ENCODE measurements around the gene KRT80. TPM values are rescaled to one million over a fixed set of nuclear protein-coding genes. Genes with fewer than 3 reads are reported as not detected.
A peak's percentile ranks its signal among the peaks of the same experiment; 100 is the strongest.

KRT80 gene
- total RNA-seq, 1 experiment from 2014 or later: 8.8 TPM

GRCh38 chr12:52233462-52234207 is 41.8 kb upstream of the KRT80 start:
- POLR2A ChIA-PET: no interaction called here
- Histone ChIP-seq H3K4me1 (ENCODE audit: control insufficient read depth in 1 of 2, insufficient read depth in 2 of 2, low read length in 2 of 2) (peaks cover 26 to 100% of the 10 kb centered on the region in 2 experiments), H3K4me3 (replicated peaks in 1 of 2; ENCODE audit: low read depth in 1 of 2, low read length in 2 of 2) (peak overlapping the region; percentile 21 to 39; a peak in 3 of 4 replicates), H3K4me2 (ENCODE audit: low read length) (peak overlapping the region; percentile 71), H3K79me2 (ENCODE audit: insufficient read depth, low read length) (no peaks in the 10 kb centered on the region), H3K9me3 (ENCODE audit: control insufficient read depth in 1 of 2, insufficient read depth in 1 of 2, low read depth in 1 of 2, low read length in 2 of 2) (no peaks in the 10 kb centered on the region), H3K9me2 (ENCODE audit: insufficient read depth) (no peaks in the 10 kb centered on the region), H3K9ac (ENCODE audit: low read length) (peak overlapping the region; percentile 57), H3K27me3 (ENCODE audit: insufficient read depth, low read length) (no peaks in the 10 kb centered on the region), H4K20me1 (ENCODE audit: insufficient read depth) (no peaks in the 10 kb centered on the region), H2AFZ (ENCODE audit: low read depth, low read length, poor library complexity, severe bottlenecking) (no peak overlapping the region), H3K36me3 (ENCODE audit: control insufficient read depth in 1 of 2, insufficient read depth in 2 of 2, low read length in 2 of 2) (no peaks in the 10 kb centered on the region), H3K27ac (ENCODE audit: low read depth, low read length) (no peak overlapping the region; the same call in 1 of the 2 replicates)
- TF ChIP-seq SP1 (IDR thresholded peaks at IDR 0.05; ENCODE audit: low read depth): no peak
- TF ChIP-seq POLR2A (IDR thresholded peaks at IDR 0.05; ENCODE audit: borderline replicate concordance, extremely low read depth, insufficient read depth, insufficient read length): no peak
- TF ChIP-seq EGR1 (IDR thresholded peaks at IDR 0.05; ENCODE audit: low read depth): no peak
- no peak for TF ChIP-seq SRF (IDR thresholded peaks at IDR 0.05; ENCODE audit: low read depth)
- no peak for DNase-seq (ENCODE audit: low read depth, low spot score)
- ATAC-seq: no peak
- BruUV-seq (replicated peaks): no TSS peak
- CTCF ChIA-PET: no interaction called here
- RAD21 ChIA-PET (ENCODE audit: low non-redundant PET in 1 of 2, low total read pairs in 2 of 2, uncharacterized antibody in 2 of 2, unreplicated experiment in 2 of 2): no interaction called here
- intact Hi-C loops (cut with micrococcal nuclease): no loop called here

- H2AFZ ChIP-seq (ENCODE audit: low read depth, low read length, poor library complexity, severe bottlenecking): no peak within 1 kb of the TSS
- ChIA-PET POLR2A (no interaction called here), RAD21 (ENCODE audit: low non-redundant PET in 1 of 2, low total read pairs in 2 of 2, uncharacterized antibody in 2 of 2, unreplicated experiment in 2 of 2) (no interaction called here), CTCF (no interaction called here)
- H4K20me1 ChIP-seq (ENCODE audit: insufficient read depth): no peaks in the 10 kb centered on the region
- no peaks in the 10 kb centered on the region for H3K9me2 ChIP-seq (ENCODE audit: insufficient read depth)
- H3K27me3 ChIP-seq (ENCODE audit: insufficient read depth, low read length): no peaks in the 10 kb centered on the region
- H3K79me2 ChIP-seq (ENCODE audit: insufficient read depth, low read length): no peaks in the 10 kb centered on the region
- H3K4me1 ChIP-seq (ENCODE audit: control insufficient read depth in 1 of 2, insufficient read depth in 2 of 2, low read length in 2 of 2): peaks cover 30 to 99% of the 10 kb centered on the region in 2 experiments
- intact Hi-C loops (cut with micrococcal nuclease): no loop called here
- H3K27ac ChIP-seq (ENCODE audit: low read depth, low read length): no peak within 1 kb of the TSS; the same call in 1 of the 2 replicates
- H3K4me3 ChIP-seq (replicated peaks in 1 of 2; ENCODE audit: low read depth in 1 of 2, low read length in 2 of 2): peak within 1 kb of the TSS; percentile 22 to 39
- peak within 1 kb of the TSS; percentile 71 for H3K4me2 ChIP-seq (ENCODE audit: low read length)
- no peaks in the 10 kb centered on the region for H3K9me3 ChIP-seq (ENCODE audit: control insufficient read depth in 1 of 2, insufficient read depth in 1 of 2, low read depth in 1 of 2, low read length in 2 of 2)
- BruUV-seq (replicated peaks): no TSS peak
- peak within 1 kb of the TSS; percentile 57 for H3K9ac ChIP-seq (ENCODE audit: low read length)
- DNase-seq (ENCODE audit: low read depth, low spot score) (no peak), ATAC-seq (peak; percentile 39)
- no peaks in the 10 kb centered on the region for H3K36me3 ChIP-seq (ENCODE audit: control insufficient read depth in 1 of 2, insufficient read depth in 2 of 2, low read length in 2 of 2)
- TF ChIP-seq MAX (IDR thresholded peaks at IDR 0.05): no peak
- TF ChIP-seq RAD21 (IDR thresholded peaks at IDR 0.05; ENCODE audit: low read depth): peak; percentile 32
- TF ChIP-seq EZH2phosphoT487 (IDR thresholded peaks at IDR 0.05; ENCODE audit: borderline replicate concordance): no peak
- TF ChIP-seq ELF1 (IDR thresholded peaks at IDR 0.05; ENCODE audit: borderline replicate concordance, low read depth): no peak
- peak in 1 of 3 experiments; percentile 20; a peak in 1 of 6 replicates for TF ChIP-seq CTCF (IDR thresholded peaks at IDR 0.05 in 2 of 3, conservative IDR thresholded peaks at IDR 0.05 in 1 of 3; ENCODE audit: borderline replicate concordance in 1 of 3, insufficient read depth in 1 of 3, low read depth in 2 of 3, low read length in 2 of 3)
- no peak for TF ChIP-seq ZFX (IDR thresholded peaks at IDR 0.05)
- TF ChIP-seq JUND (IDR thresholded peaks at IDR 0.05): no peak
- TF ChIP-seq YY1 (IDR thresholded peaks at IDR 0.05; ENCODE audit: extremely low read depth, insufficient replicate concordance, low read depth, low read length): no peak
- no peak for TF ChIP-seq ZBTB33 (IDR thresholded peaks at IDR 0.05; ENCODE audit: extremely low read depth, insufficient replicate concordance, low read length)
- TF ChIP-seq SP1 (IDR thresholded peaks at IDR 0.05; ENCODE audit: low read depth): no peak
- TF ChIP-seq EZH2 (IDR thresholded peaks at IDR 0.05): no peak
- no peak for TF ChIP-seq CBX3 (IDR thresholded peaks at IDR 0.05; ENCODE audit: low read depth)
Measured at GRCh38 chr12:52232674-52233461, 41.1 kb upstream of the KRT80 start, which contains the start of gene KRT7. Gene KRT7, plus strand, starts transcription at chr12:52233243. Its CDS starts 54 bp downstream, at chr12:52233297.
